SHP77 treated with DMSO at 0.1 percent for 48 hours (cell line): ENCODE data around the gene NDUFAB1.
"Not testable (repeated sequence)": the region's sequence is repeated elsewhere in the genome, so short reads cannot be mapped to it uniquely, and the experiment has no call there.

Experiments used
- DNase-seq: peaks from one replicate; lab custom pipeline; 2025; lab: John Stamatoyannopoulos, UW

The NDUFAB1 gene

DNA sequence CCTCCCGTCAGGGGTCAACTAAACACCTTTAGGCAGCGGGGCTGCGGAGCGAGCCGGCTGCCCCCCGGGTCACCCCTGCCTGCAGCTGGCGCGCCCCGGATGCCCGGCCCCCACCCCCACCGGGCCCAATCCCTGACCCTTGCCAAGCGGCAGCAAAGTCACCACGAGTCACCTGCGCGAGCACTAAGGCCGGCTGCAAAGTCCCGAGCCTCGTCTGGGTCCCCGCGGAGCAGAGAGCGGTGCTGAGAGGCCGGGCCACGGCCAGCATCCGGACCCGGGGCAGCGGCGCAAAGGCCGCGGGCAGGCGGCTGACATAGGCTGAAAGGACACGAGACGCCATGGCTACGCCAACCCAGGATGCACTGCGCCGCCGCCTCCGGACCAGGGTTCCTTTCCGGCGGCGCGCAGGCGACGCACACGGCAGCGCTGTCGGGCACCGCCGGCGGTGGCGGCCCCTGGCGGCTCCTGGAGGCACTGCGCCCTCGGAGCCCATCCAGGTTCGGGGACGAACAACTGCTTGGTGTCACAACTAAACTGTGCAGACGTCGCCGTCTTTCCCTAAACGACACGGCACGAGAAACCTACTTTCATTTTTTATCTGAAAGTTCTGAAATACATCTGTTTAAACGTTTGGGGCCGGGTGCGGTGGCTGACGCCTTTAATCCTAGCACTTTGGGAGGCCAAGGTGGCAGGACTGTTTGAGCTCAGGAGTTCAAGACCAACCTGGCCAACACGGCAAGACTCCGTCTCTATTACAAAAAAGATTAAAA, at the start of gene NDUFAB1:
Gene NDUFAB1 (minus strand): TSS at position 366 of the 770 bp plus-strand sequence. CDS start 26 bp downstream, at position 340.
- DNase-seq: peak; percentile 12

DNA sequence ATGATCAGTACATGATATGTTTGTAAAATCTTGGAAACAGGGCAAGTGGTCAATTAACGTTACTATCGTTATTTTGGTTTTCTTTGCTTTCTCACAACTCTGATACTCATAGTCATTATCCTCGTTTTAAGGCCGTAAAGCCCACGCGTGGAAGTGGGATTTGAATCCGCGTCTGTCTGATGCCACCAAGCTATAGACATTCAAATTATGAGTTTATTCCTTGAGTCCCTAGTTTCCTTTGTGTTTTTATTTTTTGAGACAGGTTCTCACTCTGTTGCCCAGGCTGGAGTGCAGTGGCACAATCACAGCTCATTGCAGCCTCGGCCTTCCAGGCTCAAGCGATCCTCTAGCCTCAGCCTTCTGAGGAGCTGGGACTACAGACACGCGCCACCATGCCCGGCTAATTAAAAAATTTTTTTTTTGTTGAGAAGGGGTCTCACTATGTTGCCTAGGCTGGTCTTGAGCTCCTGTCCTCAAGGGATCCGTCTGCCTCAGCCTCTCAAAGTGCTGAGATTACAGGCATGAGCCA, 46.2 kb upstream of the NDUFAB1 start:
- DNase-seq: no peak

DNA sequence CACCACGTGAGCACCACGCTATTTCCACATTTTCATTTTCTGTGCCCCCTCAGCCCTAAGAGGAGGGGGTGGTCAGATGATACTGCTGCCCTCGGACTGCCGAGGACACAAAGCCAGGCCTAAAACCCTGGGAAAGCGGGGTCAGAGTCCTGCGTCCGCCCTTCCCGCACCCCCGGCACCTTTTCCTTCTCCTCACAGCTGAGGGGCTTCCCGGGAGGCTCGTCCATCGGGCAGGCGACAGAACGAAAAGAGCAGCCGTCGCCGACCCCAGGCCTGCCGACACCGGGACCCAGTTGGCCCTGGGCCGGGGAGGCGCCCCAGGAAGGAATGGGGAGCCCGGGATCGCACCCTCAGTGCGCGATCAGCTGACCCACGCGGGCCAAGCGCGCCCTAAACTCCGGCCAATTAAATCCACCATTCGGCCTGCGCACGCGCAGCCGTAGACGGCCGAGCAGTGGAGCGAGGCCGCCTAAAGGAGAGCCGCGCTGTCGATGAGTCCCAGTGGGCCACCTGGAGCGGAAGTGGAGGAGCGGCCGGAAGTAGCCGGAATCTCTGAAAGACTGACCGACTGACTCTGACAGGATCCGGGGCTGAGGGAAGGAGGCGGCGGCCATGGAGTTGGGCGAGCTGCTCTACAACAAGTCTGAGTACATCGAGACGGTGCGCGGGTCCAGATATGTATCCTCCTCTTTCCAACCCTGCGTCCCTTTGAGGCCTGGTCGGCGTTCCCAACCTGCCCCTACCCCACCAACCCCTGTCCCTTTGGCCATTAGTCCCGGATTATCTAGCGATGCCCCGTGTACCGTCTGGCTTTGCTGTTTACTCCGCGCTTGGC, 45.0 kb upstream of the NDUFAB1 start, which contains the start of the genes DCTN5 and PALB2:
Gene DCTN5 (plus strand): TSS at position 536 of the 835 bp plus-strand sequence. CDS start 77 bp downstream, at position 613.
Gene PALB2 (minus strand): TSS at position 380 of the 835 bp plus-strand sequence. CDS start 153 bp downstream, at position 227.
- DNase-seq: peak; percentile 24

DNA sequence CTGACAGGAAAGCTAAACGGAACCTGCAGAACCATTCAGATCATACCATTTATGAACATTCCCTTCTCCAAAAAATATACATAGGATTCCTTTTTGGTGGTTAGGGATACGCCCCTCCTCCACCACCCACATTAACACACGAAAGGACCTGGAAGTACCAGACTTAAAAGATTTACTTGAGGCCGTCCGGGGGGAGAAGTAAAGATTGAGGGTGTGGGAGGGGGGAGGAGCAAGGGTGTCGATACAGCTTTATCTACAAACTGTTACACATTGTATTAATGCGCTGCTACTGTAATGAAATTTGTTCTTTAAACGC, 44.5 kb upstream of the NDUFAB1 start:
- no peak for DNase-seq

DNA sequence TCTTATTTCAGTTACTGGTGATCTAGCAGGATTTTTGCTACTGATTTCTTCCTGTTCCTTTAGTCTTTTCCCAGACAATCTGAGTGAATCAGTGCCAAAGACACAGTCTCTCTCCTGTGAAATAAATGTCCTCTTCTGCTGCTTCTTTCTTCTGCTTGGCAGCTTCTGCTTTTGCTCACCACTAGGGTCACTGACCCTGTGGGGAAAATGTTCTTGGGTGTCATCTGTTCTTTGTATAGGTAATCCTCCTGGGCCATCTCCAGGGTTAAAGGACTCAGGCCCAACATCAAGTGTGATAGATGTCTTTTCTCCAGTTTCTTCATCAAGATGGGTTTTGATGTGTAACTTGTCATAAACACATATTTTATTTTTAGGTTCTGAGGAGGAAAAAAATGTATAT, 39.8 kb upstream of the NDUFAB1 start:
- no peak for DNase-seq

DNA sequence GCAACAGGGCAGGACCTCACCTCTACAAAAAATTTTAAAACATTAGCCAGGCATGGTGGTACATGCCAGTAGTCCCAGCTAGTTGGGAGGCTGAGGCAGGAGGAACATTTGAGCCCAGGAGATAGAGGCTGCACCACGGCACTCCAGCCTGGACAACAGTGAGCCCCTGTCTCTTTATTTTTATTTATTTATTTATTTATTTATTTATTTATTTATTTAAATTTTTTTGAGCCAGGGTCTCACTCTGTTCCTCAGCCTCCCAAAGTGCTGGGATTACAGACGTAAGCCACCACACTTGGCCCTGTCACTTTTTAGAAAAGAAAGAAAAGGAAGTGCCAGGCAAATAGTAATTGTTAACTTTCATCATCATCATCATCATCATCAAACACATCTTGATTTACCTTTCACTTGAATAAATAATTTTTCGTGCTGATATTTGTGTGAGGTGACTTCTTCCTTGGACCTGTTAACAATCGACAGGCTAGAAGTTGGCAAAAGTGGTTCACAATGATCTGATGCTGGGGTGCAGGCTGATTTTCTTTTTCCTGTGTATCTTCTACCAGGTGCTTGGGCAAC, 38.4 kb upstream of the NDUFAB1 start:
- DNase-seq: no peak

DNA sequence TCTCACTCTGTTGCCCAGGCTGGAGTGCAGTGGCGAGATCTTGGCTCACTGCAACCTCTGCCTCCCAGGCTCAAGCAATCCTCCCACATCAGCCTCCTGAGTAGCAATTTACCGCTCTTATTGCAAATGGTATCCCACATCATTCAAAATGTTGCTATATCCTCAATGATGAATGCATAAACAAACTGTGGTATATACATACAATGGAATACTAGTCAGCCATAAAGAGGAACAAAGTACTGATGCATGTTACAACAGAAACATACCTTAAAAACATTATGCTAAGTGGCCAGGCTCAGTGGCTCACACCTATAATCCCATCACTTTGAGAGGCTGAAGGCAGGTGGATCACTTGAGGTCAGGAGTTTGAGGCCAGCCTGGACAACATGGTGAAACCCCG, 35.8 kb upstream of the NDUFAB1 start:
- not testable (repeated sequence) for DNase-seq

DNA sequence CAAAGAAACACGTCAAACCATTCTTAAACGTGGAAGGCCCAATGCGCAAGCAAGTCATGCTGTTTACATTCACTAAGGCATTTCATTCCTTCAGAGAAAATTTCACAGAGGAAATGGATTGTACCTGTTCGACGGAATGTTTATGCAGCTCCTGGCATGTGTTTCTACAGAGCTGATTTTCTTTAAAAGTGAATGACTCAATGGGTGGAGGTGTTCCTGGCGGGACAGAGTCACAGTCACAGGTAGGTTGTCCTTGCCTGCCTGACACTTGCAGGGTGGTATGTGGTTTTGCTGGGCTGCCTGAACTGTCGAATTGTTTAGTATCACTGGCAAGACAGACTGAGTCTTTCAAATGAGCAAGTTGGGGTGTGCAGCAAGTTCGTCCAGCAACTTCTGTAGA, 33.4 kb upstream of the NDUFAB1 start:
- no peak for DNase-seq

DNA sequence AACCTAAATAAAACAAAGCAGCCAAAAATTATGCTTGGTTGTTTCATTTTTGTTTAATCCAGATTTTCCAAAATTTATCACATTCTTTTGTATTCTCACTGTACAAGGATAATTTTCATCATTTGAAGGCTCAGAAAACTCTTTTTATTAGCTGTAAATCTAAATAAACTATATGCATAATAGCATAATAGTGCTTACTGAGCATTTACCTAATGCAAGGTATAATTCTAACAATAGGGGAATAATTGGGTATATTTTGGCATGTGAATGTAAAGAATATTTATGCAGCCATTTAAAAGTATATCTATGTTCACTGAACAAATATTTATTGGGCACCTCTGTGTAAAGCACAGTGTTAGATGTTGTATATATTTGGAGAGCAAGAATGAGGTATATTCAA, 28.0 kb upstream of the NDUFAB1 start:
- DNase-seq: no peak

DNA sequence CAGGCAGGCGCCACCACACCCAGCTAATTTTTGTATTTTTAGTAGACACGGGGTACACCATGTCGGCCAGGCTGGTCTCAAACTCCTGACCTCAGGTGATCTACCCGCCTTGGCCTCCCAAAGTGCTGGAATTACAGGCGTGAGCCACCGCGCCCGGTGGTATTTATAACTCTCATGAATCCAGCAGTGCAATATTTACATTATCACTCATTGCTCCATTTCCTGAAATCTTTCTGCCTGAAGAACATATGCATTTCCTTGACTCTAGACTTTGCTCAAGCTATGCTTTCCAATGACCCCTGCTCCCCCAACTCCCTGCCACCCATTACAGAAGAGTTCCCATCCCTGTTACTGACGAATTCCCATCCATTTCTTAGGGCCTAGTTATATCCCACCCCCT, 19.7 kb upstream of the NDUFAB1 start:
- DNase-seq: no peak

DNA sequence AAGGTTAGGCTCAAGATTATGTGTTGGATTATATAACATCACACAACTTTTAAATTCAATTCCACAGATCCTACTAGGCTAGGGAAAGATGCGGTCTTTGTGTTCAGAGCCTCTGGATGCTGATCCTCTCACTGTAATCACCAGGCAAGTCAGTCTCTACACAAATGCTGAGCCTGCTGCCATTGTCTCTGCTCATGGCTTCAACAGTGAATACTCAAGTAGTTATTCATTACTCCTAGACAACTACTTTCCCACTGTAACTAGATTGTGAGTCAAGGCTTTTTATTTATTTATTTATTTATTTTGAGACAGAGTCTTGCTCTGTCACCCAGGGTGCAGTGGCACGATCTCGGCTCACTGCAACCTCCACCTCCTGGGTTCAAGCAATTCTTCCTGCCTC, 15.8 kb upstream of the NDUFAB1 start:
- no peak for DNase-seq

DNA sequence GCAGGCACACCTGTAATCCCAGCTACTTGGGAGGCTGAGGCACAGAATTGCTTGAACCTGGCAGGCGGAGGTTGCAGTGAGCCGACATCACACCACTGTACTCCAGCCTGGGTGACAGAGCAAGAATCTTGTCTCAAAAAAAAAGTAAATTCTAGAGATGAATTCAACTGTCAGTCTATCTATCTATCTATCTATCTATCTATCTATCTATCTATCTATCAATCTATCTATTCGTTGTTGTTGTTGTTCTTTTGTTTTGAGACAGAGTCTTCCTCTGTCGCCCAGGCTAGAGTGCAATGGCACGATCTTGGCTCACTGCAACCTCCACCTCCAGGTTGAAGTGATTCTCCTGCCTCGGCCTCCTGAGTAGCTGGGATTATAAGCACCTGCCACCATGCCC, 14.8 kb upstream of the NDUFAB1 start:
- not testable (repeated sequence) for DNase-seq

DNA sequence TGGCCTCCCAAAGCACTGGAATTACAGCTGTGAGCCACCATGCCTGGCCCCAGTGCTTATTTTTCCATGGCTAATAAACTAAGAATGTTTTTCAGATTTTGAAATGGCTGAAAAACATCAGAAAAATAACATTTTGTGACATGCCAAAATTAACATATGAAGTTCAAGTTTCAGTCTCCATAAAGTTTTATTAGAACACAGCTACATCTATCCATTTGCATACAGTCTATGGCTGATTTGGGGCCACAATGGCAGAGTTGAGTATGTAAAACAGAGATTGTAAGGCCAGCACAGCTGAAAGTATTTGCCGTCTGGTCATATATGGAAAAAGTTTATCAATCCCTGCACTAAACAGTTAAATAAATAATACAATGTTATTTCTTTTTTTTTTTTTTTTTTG, 13.8 kb upstream of the NDUFAB1 start:
- no peak for DNase-seq

DNA sequence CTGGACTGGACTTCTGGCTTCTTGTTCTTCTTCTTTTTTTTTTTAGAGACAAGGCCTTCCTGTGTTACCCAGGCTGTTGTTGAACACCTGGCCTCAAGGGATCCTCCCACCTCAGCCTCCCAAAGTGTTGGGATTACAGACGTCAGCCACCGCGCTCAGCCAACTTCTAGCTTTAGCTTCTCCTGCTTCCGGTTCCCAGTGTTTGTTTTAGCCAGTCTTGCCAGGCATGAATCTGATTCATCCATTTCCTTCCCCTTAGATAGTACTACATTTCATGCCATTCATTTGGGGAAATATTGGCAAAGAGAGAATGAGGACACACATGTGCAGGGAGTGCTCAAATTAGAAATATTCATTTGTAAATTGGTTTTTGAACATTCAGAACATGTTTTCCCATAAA, 12.1 kb upstream of the NDUFAB1 start:
- DNase-seq: no peak

DNA sequence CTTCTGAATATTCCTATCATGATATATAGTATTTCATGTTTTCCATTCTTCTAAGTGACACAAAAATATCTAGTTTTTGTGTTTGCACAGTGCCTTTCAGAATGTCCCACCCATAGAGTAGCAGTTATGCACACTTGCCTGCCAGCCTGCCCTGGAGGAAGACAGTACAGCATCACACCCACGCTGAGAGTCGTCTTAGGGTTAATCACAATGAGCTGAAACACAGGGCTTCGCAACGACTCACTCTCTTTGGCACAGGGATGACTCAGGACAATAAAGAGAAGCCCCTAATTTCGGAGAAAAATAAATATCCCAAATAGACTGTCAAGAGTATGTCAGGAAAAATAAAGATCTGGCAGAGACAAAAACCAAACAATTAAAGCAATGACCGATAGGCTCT, 11.6 kb upstream of the NDUFAB1 start:
- no peak for DNase-seq

DNA sequence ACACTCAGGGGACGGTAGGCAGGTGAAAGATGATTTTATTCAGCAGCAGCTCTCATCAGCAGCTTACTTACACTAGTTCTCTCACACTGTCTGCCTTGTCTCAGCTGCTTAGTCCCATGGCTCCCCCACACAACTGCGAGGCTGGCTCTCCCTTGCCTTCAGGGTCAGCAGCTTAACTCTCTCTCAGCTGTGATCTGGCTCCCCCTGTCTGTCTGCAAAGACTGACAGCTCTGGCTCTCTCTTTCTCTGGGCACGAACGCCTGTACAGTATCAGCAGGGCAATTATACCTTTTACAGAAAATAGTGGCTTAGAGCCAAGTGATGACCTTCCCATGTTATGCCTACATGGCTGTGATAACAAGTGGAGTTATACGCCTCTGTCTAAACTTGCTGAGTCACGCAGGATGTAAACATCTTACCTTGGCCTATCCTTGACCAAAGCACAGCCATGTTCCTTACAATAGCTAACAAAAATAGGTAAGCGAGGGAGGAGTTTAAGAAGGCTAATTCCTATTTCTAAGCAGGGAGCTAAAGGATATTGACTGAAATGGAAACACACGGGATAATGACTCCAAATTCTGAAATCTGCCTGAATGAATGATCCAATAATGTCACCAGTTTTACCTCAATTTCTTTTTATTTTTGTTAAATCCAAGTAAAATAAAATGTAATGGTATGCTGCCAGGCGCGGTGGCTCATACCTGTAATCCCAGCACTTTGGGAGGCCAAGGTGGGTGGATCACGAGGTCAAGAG, 1.1 kb upstream of the NDUFAB1 start:
- DNase-seq: no peak

DNA sequence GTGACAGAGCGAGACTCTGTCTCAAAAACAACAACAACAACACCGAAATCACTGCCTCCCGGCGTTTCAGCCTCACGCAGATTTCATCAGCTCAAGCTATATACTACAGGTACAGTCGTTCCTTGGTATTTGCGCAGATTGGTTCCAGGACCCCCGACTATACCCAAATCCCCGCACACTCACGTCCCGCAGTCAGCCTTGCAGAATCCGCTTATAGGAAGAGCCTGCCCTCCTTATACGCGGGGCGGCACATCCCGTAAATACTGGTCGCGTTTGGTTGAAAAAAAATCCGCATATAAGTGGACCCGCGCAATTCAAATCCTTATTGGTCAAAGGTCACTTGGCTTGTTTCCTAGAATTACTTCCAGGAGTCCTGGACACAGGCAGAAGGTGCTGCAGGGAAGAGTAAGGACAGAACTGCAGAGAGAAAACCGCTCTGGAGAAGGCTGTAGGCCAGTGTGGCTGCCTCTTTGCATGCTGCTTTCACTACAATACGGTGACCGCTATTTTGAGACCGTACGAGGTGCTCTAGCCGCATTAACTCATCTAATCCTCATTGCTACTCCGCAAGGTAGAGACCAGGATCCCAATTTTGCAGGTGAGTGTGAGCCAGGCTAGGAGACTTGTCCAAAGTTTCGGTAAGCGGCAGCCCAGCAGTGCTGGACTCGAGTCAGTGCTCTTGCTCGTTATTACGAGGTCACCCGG, 718 bp downstream of the NDUFAB1 start:
- no peak for DNase-seq

DNA sequence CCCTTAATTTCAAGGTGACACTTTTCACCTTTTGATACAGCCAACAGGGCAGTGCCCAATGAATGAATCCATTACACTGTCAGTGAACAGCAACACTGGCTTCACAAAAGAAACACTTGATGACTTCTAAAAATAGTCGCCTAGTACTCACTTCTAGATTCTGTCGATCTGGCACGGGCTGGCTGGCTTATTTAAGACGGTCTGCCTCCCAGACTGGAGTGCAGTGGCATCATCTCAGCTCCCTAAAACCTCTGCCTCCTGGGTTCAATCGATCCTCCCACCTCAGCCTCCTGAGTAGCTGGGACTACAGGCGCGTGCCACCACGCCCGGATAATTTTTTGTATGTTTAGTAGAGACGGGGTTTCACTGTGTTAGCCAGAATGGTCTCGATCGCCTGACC, 1.9 kb downstream of the NDUFAB1 start:
- no peak for DNase-seq

DNA sequence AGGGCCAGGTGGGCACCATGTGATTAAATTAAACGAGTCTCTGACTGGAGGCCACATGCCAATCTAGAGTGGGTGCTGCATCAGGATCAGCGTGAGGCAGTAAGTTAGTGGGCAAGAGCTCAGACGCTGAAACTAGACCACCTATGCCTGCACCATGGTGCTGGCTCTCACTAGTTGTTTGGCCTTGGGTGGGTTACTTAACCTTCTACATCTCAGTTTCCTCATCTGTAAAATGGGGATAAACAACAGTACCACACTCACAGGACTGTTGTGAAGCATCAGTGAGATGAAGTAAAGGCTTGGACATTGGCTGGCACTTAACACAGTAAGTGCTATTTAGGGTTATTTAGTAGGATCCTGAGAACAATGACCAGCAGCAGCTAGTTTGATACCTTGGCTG, 5.9 kb downstream of the NDUFAB1 start:
- no peak for DNase-seq

DNA sequence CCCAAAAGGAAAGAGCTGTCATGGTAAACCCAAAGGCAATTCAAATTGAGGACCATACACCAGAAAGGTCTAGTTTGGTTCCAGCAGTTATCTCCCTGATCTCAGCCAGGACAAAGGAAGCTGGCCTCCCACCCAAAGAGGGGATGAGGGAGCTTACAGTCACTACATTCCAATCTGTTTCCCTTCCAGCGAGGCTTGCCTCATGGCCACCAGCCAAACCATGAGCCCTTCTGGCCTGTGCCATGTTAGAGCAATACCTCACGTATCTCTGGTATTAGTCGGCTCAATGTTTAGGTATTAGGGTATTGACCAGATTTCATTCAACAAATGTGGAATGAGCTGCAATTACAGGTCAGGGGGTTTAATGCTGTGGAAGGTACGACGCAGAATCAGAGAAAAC, 8.4 kb downstream of the NDUFAB1 start:
- no peak for DNase-seq
